K562 (cell line): ENCODE results near the gene TMED5. TPM values are rescaled to one million over a fixed set of nuclear protein-coding genes. Genes with fewer than 3 reads are reported as not detected.
A peak's percentile ranks its signal among the peaks of the same experiment; 100 is the strongest.

Source experiments
- CSDE1 ChIP-seq, 2 experiments: fragments of 450-650 bp; IDR thresholded peaks; 2 replicates each; pipeline ENCODE4 v1.6.1; 2016; ENCODE audit warnings: mild to moderate bottlenecking in 1 of 2
- DACH1 ChIP-seq: fragments of 450-650 bp; IDR thresholded peaks from 2 replicates; pipeline ENCODE4 v1.6.1; 2018; ENCODE audit not compliant: partially characterized antibody
- MCM2 ChIP-seq: fragments of 450-650 bp; IDR thresholded peaks from 2 replicates; pipeline ENCODE4 v1.6.1; 2017; ENCODE audit warnings: low read depth, mild to moderate bottlenecking
- MYBL2 ChIP-seq, 2 experiments: fragments of 450-650 bp in 1 of 2; sonication (generic) in 1 of 2; formaldehyde crosslinking in 1 of 2; IDR thresholded peaks; 2 replicates each; pipeline versions ENCODE4 v1.6.1 to v1.8.1; 2017 to 2022; ENCODE audit warnings: borderline replicate concordance in 1 of 2, inconsistent platforms in 1 of 2, low read depth in 1 of 2, mild to moderate bottlenecking in 1 of 2, missing genetic modification reagents in 1 of 2, moderate library complexity in 1 of 2
- NFRKB ChIP-seq: fragments of 450-650 bp; IDR thresholded peaks from 2 replicates; pipeline ENCODE4 v1.6.1; 2016; ENCODE audit warnings: low read depth
- PCBP2 ChIP-seq: fragments of 200-400 bp; formaldehyde crosslinking; IDR thresholded peaks from 2 replicates; pipeline ENCODE4 v1.6.1; 2018; ENCODE audit warnings: low read length, low read depth, mild to moderate bottlenecking, moderate library complexity; ENCODE audit not compliant: poor library complexity, severe bottlenecking
- PTTG1 ChIP-seq: fragments of 450-650 bp; IDR thresholded peaks from 2 replicates; pipeline ENCODE4 v1.6.1; 2016; ENCODE audit warnings: low read depth, mild to moderate bottlenecking, missing genetic modification characterization, missing compliant biosample characterization
- RFX1 ChIP-seq: fragments of 450-650 bp; IDR thresholded peaks from 2 replicates; pipeline ENCODE4 v1.6.1; 2016; ENCODE audit warnings: mild to moderate bottlenecking, moderate library complexity
- RFX7 ChIP-seq: fragments of 250-450 bp; sonication (Bioruptor Pico); IDR thresholded peaks from 2 replicates; pipeline ENCODE4 v1.5.1; 2021; ENCODE audit warnings: mild to moderate bottlenecking
- SMC3 ChIP-seq: conservative IDR thresholded peaks from 2 replicates; pipeline ENCODE4 v1.6.1; 2011; ENCODE audit warnings: low read depth, low read length, improper control_type of control experiment; ENCODE audit not compliant: insufficient read depth
- SRSF1 ChIP-seq: fragments of 200-400 bp; formaldehyde crosslinking; IDR thresholded peaks from 2 replicates; pipeline ENCODE4 v1.6.1; 2017; ENCODE audit warnings: mild to moderate bottlenecking, low read depth, low read length, moderate library complexity
- ZBTB1 ChIP-seq: sonication (generic); formaldehyde crosslinking; IDR thresholded peaks from 2 replicates; pipeline ENCODE4 v1.8.1; 2023; ENCODE audit warnings: missing genetic modification reagents, low read depth, mild to moderate bottlenecking, borderline replicate concordance
- ZFP1 ChIP-seq: fragments of 450-650 bp; formaldehyde crosslinking; IDR thresholded peaks from 2 replicates; pipeline ENCODE4 v1.4.0; 2020; ENCODE audit warnings: mild to moderate bottlenecking, mixed read lengths
- ZNF174 ChIP-seq: fragments of 250-450 bp; sonication (Bioruptor Pico); IDR thresholded peaks from 2 replicates; pipeline ENCODE4 v1.4.0; 2020; ENCODE audit warnings: mild to moderate bottlenecking
- ZNF347 ChIP-seq: fragments of 450-650 bp; formaldehyde crosslinking; IDR thresholded peaks from 2 replicates; pipeline ENCODE4 v1.4.0; 2020; ENCODE audit warnings: low read depth, mild to moderate bottlenecking, moderate library complexity
- ZNF398 ChIP-seq: fragments of 250-450 bp; sonication (Bioruptor Pico); IDR thresholded peaks from 2 replicates; pipeline ENCODE4 v1.8.0; 2021; ENCODE audit warnings: moderate library complexity, mild to moderate bottlenecking, inconsistent platforms
- polyA plus RNA-seq, 8 experiments: library from polyadenylated mRNA; depleted of rRNA in 4 of 8; stranded (reverse) in 5 of 8; unstranded in 3 of 8; fragments of >200 nt; fragmentation: Nextera tagmentation in 2 of 8; fragmentation: Illumina TruSeq in 1 of 8; extraction: Ambion mirVana in 2 of 8; extraction: Trizol in 1 of 8; gene quantifications; 2 replicates each; pipeline versions ENCODE4 v1.2.1 to v1.2.3, GENCODE V29; 2011 to 2014; ENCODE audit warnings: inconsistent platforms in 1 of 8, missing spikeins in 1 of 8
- total RNA-seq, 7 experiments: library from RNA; depleted of rRNA in 6 of 7; stranded (reverse); fragments of >200 nt in 6 of 7; fragmentation: Illumina TruSeq in 2 of 7; extraction: Trizol in 2 of 7; gene quantifications; 2 replicates each; pipeline versions ENCODE4 v1.2.1 to v1.2.3, GENCODE V29; 2011 to 2021; ENCODE audit warnings: low replicate concordance in 1 of 7
- TF ChIP-seq, protein P1 (sequence below): fragments of 200-800 bp; sonication (Bioruptor generic); IDR thresholded peaks from 2 replicates; pipeline ENCODE4 v1.6.1; 2016; ENCODE audit warnings: missing genetic modification characterization, missing compliant biosample characterization
- TF ChIP-seq, protein P2 (sequence below): fragments of 450-650 bp; IDR thresholded peaks from 2 replicates; pipeline ENCODE4 v1.6.1; 2017; ENCODE audit warnings: mild to moderate bottlenecking, moderate library complexity
- TF ChIP-seq, protein P3 (sequence below): sonication (generic); formaldehyde crosslinking; IDR thresholded peaks from 2 replicates; pipeline ENCODE4 v1.8.1; 2023; ENCODE audit warnings: mild to moderate bottlenecking, missing genetic modification reagents, moderate library complexity

Gene TMED5
- total and polyA plus RNA-seq, 9 of the 15 experiments (the other 6 are each of a cell fraction or from before 2014, with no cell fraction given) = 28.7 to 83.7 (median 67.2) TPM

DNA sequence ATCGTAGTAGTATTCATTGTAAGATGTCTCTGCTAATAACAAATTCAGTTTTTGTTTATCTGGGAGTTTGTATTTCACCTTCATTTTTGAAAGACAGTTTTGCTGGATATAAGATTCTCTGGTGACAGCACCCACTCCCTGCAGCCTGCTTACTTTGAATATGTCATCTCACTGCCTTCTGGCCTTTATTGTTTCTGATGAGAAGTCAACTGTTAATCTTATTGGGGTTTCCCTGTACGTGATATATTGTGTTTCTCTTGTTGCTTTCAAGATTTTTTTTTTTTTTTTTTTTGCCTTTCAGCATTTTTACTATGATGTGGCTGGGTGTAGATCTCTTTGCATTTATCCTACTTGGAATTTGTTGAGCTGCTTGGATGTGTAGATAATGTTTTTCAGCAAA, 71.9 kb downstream of the TMED5 start (continued):
- TF ChIP-seq ZNF174 (CRISPR knock-in tag) (no peak), SMC3 (no peak), MYBL2 (IDR thresholded peaks at IDR 0.05; ENCODE audit: low read depth) (no peak), MYBL2 (CRISPR knock-in tag; IDR thresholded peaks at IDR 0.05; ENCODE audit: borderline replicate concordance) (no peak), SRSF1 (no peak), ZNF398 (no peak), MCM2 (no peak), ZNF347 (no peak), ZFP1 (CRISPR knock-in tag) (peak; percentile 92), RFX1 (no peak), DACH1 (no peak), PCBP2 (no peak), ZBTB1 (CRISPR knock-in tag) (no peak), RFX7 (no peak), NFRKB (no peak), PTTG1 (no peak), CSDE1 (IDR thresholded peaks at IDR 0.05) (no peak)
- TF ChIP-seq, protein P1, sequence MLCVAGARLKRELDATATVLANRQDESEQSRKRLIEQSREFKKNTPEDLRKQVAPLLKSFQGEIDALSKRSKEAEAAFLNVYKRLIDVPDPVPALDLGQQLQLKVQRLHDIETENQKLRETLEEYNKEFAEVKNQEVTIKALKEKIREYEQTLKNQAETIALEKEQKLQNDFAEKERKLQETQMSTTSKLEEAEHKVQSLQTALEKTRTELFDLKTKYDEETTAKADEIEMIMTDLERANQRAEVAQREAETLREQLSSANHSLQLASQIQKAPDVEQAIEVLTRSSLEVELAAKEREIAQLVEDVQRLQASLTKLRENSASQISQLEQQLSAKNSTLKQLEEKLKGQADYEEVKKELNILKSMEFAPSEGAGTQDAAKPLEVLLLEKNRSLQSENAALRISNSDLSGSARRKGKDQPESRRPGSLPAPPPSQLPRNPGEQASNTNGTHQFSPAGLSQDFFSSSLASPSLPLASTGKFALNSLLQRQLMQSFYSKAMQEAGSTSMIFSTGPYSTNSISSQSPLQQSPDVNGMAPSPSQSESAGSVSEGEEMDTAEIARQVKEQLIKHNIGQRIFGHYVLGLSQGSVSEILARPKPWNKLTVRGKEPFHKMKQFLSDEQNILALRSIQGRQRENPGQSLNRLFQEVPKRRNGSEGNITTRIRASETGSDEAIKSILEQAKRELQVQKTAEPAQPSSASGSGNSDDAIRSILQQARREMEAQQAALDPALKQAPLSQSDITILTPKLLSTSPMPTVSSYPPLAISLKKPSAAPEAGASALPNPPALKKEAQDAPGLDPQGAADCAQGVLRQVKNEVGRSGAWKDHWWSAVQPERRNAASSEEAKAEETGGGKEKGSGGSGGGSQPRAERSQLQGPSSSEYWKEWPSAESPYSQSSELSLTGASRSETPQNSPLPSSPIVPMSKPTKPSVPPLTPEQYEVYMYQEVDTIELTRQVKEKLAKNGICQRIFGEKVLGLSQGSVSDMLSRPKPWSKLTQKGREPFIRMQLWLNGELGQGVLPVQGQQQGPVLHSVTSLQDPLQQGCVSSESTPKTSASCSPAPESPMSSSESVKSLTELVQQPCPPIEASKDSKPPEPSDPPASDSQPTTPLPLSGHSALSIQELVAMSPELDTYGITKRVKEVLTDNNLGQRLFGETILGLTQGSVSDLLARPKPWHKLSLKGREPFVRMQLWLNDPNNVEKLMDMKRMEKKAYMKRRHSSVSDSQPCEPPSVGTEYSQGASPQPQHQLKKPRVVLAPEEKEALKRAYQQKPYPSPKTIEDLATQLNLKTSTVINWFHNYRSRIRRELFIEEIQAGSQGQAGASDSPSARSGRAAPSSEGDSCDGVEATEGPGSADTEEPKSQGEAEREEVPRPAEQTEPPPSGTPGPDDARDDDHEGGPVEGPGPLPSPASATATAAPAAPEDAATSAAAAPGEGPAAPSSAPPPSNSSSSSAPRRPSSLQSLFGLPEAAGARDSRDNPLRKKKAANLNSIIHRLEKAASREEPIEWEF = no peak
- TF ChIP-seq, protein P2, sequence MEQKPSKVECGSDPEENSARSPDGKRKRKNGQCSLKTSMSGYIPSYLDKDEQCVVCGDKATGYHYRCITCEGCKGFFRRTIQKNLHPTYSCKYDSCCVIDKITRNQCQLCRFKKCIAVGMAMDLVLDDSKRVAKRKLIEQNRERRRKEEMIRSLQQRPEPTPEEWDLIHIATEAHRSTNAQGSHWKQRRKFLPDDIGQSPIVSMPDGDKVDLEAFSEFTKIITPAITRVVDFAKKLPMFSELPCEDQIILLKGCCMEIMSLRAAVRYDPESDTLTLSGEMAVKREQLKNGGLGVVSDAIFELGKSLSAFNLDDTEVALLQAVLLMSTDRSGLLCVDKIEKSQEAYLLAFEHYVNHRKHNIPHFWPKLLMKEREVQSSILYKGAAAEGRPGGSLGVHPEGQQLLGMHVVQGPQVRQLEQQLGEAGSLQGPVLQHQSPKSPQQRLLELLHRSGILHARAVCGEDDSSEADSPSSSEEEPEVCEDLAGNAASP = no peak
- TF ChIP-seq, protein P3, sequence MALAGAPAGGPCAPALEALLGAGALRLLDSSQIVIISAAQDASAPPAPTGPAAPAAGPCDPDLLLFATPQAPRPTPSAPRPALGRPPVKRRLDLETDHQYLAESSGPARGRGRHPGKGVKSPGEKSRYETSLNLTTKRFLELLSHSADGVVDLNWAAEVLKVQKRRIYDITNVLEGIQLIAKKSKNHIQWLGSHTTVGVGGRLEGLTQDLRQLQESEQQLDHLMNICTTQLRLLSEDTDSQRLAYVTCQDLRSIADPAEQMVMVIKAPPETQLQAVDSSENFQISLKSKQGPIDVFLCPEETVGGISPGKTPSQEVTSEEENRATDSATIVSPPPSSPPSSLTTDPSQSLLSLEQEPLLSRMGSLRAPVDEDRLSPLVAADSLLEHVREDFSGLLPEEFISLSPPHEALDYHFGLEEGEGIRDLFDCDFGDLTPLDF (CRISPR knock-in tag) = no peak
